ENCODE data around the gene HES2.
"Not testable (repeated sequence)": the region's sequence is repeated elsewhere in the genome, so short reads cannot be mapped to it uniquely, and the experiment has no call there.

Gene HES2

DNA sequence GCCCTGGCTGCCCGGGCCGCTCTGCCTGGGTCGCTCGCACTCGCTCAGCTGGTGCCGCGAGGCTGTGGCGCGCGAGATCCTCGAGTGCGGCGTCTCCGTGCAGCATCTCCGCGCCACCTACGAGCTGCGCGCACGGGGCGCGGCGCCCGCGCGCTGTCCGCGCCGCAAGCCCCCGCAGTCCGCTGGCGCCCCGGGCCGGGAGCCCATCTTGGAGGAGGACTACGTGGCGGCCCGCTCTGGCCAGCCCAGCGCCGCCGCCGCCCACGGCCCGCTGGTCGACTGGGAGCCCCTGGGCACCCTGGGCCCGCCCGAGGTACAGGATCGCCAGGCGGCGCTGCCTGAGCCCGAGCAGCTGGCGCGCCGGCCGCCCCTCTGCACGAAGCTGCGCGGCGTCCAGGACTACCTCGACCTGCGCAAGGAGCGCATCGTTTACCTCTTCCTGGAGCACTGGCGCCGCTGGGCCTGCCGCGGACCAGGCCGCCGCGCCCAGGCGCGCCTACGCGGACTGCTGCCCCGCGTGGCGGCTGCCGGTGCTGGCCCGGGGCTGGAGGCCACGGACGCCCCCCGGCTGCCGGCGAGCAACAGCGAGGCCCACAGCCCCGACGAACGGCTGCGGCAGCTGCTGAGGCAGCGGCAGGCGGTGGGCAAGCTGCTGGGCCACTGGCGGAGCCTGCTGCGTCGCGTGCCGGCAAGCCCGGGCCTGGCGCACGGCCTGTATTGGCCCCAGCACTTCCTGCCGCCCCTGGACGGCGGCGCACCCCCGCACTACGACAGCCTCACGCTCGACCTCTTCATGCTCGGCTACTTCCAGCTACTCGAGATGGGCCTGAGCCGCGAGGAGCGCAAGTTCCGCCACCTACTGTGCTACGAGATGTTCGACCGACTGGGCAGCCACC is 35.4 kb upstream of the HES2 start:
- no peak for DNase-seq (ENCODE audit: low read depth in 2 of 2, low spot score in 1 of 2)

DNA sequence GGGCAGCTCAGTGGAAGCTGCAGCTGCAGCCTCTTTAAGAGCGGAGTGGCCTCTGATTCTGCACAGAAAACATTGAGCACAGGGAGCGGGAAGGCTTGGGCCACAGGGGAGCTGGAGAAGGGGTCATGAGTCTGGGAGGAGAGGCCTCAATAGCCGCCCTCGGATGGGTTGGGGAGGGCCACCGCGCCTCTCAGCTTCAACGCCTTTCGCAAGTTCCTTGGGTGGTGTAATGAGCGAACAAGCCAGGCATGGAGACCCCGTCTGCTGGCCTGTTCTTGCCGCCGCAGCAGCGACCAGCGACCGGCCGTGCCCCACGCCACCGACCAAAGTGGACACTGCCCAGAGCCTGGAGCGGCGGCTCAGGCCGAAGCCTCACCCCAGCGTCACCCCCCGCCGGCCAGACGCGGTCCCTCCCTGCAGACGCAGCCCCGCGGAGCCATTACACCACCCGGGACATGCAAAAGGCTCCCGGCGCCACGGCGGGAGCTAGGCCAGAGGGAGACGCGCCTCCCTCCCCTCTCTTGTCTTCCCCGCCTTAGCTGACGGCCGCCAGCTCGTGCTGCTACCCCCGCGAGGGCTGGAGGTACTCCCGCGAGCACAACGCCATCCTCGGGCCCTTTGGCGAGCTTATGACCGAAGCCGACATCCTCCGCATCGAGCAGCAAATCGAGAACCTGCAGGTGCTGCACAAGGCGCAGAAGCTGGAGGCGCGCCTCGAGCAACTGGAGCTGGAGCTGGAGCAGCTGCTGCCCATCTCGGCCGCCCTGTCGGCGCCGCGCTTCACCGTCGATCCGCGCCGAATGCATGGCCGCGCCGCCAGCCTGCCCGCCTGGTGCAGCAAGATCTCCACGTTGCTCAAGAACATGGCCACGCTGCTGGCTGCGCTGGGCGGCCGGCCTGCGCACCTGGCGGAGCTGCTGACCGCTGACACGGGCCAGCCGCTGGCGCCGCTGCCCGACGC is 34.5 kb upstream of the HES2 start:
- DNase-seq (ENCODE audit: low read depth in 2 of 2, low spot score in 1 of 2) = not testable (repeated sequence)

DNA sequence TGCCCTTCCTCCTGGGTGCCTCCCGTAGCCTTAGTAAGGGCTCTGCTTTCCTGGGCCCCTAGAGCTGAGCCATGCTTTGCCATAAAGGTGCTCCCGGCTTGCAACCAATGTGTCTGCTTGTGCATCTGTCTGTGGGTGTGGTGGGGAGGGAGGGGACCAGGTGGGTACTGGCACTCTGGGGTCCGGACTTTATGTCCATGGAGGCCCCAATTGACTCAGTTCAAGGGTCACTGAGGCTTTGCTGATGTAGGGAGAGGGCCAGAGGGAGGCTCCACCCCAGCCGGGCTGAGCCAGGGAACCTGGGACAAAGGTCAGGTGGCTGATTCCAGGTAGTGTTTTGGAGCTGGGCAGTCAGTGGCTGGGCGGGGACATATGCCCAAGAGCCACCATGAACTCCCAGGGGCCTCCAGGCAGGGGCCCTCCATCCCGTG is 31.2 kb upstream of the HES2 start:
- DNase-seq (ENCODE audit: low read depth in 2 of 2, low spot score in 1 of 2) = no peak

DNA sequence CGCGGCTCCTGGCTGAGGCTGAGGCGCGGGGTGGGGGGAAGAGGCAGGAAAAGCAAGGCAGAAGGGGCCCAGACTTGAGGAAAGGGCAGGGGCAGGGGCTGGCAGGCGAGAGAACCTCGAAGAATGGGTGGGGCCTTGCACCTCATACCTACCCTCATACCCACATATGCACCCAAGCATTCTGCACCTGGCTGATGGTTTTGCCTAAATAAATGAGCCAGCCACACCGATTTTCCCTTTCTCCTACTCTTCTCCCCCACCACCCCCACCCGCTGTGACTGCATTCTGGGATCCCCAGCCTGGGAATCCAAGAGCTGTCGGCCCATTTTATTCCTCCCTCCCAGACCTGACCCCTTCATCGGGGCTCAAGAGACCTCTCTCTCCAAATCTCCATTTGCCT is 30.8 kb upstream of the HES2 start:
- DNase-seq (ENCODE audit: low read depth in 2 of 2, low spot score in 1 of 2) = not testable (repeated sequence)

DNA sequence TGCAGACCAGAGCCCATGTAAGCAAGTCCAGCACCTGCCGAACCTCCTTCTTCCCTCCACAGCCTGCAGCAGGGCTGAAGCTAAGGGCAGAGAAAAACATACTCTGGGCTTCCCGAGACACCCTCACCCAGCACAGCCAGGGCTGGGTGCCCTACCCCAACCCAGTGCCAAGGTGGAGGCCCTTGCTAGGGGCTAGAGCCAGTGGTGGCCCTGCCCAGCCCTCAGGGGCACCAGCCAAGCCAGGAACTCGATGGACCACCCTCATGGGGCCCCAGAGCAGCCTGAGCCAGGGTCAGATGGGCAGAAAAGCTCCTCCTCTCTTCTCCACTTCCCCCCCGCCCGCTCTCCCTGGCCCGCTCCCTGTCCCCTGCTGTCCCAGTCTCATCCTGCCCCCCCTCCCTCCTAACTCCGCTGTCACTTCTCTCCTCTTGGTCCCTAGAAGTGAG is 30.3 kb upstream of the HES2 start:
- DNase-seq (ENCODE audit: low read depth in 2 of 2, low spot score in 1 of 2) = no peak

DNA sequence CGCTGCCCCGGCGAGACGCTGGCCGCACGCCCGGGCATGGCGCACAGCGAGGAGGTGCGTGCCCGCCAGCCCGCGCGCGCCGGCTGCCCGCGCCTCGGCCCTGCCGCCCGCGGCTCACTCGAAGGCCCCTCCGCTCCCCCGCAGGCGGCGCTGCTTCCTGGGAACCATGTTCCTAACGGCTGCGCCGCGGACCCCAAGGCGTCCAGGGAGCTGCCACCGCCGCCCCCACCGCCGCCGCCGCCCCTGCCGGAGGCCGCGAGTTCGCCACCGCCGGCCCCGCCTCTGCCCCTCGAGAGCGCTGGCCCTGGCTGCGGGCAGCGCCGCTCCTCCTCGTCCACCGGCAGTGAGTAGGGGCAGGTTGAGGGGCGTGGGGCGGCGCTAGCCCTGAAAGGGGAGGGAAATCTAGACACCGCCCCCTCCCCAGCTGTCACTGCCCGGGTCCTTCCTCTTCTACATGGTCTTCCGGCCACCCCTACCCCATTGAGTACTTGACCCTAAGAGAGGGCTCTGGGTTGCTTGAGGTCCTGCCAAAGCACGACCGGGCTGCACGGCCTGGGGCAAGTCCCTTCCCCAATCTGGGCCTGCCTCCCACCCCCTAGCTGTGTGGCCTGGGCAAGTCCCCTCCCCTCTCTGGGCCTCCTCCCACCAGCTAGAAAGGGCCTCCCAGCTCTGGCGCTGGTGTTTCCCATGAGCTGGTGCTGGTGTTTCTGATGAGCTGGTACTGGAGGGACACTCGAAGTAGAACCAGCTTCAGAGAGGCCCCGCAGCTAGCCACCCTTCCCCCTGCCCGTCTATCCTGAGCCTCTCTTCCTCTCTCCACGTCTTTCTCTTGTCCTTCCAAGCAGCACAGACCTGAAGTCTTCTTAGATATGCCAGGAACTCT is 29.3 kb upstream of the HES2 start:
- no peak for DNase-seq (ENCODE audit: low read depth in 2 of 2, low spot score in 1 of 2)

DNA sequence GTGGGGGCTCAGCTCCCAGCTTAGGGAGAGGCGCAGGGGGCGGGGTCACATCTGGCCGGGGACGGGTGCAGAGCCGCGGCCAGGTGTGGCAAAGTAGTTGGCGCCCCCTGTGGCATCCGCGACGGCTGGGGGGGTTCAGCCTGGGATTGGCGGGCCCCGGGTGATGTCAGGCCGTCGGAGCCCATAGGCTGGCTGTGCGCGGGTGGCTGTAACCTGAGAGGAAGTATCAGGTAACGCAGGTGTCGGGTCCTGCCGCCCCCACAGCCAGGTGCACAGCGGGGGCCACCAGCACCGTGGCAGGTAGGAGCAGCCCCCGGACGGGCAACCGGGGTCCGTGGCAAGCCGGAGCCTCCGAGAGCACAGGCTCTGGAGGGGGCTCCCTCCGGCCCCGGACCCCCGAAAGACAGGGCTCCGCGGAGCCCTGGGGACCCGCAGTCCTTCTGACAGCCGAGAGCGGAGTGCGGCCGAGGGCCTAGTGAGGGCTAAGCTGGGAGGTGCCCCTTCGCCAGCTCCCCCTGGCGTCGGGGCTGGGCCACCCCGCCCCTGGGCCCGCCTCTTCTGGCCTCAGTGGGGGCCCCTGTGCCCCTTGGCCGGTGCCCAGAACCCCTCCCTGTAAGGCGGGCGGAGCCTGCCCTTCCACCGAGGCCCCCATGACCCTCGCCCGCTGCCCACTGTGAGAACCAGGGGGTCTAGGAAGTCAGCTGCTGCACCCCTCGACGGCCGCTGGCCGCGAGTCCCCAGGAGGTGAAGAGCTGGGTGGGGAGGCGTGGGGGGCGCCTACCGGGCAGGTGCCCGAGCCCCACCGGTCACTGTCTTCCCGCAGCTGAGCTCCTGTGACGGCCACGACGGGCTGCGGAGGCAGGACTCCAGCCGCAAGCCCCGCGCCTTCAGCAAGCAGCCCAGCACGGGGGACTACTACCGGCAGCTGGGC is 28.4 kb upstream of the HES2 start:
- no peak for DNase-seq (ENCODE audit: low read depth in 2 of 2, low spot score in 1 of 2)

DNA sequence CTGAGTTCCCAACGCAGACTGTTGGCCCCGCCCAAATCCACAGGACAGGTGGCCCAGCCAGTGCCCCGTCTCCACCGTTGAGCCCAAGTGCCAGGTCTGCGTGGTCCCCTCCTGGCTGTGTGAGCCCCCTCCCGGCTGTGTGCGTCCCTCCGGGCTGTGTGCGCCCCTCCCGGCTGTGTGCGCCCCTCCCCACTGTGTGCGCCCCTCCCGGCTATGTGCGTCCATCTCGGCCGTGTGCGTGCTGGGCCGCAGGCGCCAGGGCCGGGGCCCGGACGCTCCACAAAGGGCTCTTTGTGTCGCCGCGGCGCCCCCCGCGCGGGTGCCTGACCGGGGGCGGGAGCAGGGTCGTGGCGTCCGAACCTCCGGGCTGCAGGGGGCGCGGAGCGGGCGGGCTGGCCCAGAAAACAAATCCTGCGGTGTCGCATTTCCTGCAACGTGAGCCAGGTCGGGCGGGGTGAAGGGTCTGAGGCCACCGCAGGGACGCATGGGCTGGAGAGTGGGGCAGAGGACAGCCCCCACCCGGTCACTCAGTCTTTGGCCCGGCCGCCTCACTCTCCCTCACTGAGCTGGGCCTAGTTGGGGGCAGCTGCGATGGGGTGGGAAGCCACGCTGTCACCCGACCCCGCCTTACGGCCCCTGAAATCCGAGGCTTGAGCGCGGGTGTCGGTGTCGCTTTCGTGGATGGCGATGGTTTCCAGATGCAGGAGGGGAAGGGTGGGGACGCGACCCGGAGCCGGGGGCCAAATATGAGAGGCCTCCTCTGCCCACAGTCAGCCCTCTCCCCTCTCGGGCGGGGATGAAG is 27.5 kb upstream of the HES2 start:
- no peak for DNase-seq (ENCODE audit: low read depth in 2 of 2, low spot score in 1 of 2)

DNA sequence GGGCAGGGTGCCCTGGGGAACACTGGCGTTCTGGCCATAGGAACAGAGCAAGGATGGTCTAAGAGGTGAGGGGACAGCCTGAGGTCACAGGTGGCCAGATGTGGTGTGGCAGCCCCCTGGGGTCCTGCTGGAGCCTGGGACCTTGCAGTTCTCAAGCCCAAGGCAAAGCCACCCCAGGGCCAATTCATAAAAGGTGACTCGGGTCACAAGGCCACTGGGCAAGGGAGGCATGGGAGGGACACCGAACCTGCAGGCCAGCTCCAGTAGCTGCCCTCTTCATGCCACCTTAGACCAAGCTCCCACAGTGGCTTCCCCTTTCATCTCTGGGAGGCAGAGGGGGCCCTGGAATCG is 26.9 kb upstream of the HES2 start:
- DNase-seq (ENCODE audit: low read depth in 2 of 2, low spot score in 1 of 2) = no peak

DNA sequence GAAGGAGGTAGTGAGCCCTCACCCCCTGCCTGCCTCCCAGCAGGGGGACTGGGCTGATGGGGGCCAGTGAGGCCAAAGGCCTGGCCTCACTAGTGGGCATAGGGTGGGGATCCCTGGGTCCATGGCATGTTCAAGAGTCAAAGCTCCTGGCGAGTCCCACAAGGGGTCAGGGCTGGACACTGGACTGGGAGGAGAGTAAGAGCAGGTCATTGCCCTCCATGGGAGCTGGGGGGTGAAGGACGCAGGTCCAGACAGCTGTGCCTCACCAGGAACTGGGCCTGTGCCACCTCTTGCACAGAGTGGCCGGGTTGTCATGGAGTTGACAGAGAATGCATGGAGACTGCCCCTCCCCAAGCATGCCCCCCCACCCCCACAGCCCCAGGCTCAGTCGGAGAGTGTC is 26.2 kb upstream of the HES2 start:
- not testable (repeated sequence) for DNase-seq (ENCODE audit: low read depth in 2 of 2, low spot score in 1 of 2)

DNA sequence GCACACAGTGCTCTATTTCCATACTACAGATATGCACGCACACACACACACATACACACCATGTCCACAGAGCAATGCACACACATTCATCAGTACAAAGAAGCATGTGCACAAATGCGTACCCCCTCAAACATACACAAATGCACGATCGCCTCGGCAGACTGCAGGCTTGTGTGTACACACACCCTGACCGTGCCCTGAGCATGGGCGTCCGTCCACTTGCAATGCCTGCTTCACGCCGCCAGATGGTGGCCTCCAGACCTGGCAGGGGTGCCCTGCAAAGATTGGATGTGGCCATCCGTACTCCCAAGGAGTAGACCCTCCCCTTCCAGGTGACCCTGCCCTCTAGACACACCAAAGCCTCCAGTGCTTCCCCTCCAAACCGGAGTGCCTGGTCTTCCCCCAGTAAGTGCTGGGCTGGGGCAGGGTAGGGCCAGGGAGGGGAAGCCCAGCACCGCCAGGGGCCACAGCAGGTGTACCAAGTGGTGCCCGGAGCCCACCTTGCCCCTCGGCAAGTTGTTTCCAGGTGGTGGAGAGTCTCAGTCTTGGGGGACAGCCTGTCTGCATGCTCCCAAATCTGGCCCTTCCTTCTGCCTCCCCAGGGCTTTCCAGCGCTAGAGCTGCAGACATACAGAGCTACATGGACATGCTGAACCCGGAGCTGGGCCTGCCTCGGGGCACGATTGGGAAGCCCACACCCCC is 25.5 kb upstream of the HES2 start:
- DNase-seq (ENCODE audit: low read depth in 2 of 2, low spot score in 1 of 2) = no peak

DNA sequence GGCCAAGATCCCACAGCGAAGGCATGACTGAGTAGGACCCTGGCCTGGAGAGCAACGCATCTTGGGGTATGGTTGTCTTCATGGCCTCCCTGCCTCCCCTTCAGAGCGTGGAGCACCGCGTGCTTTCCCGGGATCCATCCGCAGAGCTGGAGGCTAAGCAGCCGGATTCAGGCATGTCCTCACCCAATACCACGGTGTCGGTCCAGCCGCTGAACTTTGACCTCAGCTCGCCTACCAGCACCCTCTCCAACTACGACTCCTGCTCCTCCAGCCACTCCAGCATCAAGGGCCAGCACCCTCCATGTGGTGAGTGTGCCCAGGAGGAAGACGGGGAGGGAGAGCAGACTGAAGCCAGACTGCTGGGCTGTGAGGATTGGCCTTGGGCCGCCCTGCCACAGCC is 24.7 kb upstream of the HES2 start:
- no peak for DNase-seq (ENCODE audit: low read depth in 2 of 2, low spot score in 1 of 2)

DNA sequence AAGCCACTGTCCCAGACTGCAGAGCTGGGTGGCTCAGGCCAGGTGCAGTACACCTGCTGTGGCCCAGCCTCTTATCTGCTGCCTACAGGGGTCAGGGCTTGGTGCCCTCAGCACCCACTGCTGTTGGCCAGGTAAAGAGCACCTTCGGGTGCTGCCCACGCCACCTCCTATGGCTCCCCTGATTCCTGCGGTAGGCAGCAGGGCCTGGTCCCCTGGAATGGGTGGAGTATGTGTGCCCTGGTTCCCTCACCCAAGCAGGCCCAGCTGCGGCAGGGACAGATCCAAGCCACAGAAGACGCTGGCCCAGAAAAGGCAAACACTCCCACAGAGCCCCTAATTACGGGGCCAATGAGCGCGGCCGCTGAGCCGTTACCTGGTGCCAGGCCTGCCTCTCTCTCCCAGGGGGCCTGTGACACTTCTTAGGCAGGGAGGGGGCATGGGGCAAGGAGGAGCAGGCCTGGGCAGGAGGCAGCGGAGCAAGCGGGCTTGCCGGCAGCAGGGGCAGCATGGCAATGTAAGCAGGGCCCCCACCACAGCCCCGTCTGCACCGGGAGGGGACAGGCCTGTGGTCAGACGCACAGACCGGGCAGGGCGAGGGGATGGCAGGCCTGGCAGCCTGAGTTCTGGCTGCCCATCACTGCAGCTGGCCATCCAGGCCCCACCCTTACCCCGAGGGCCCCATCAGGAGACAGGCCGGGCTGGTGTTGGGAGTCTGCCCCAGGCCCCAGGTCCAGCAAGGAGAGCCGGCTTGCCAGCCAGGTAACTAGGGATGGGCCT is 23.8 kb upstream of the HES2 start:
- DNase-seq (ENCODE audit: low read depth in 2 of 2, low spot score in 1 of 2) = no peak

DNA sequence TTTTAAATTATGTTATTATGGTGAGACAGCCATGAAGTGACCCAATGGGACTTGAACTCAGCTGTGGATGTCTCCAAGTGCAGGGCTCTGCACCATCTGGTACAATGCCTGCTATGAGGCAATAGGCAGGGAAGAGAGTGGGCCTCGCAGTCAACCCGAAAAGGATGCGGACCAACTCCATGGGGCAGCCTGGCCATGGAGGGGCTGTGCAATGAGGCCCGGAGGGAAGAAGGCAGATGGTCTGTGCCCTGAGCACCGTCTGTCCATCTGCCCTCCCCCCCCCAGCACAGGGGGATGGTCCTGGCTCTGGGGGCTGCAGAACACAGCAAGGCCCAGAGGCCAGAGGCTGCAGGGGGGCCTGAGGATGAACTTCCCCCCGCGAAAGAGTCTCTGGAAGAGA is 21.9 kb upstream of the HES2 start:
- DNase-seq (ENCODE audit: low read depth in 2 of 2, low spot score in 1 of 2) = no peak

DNA sequence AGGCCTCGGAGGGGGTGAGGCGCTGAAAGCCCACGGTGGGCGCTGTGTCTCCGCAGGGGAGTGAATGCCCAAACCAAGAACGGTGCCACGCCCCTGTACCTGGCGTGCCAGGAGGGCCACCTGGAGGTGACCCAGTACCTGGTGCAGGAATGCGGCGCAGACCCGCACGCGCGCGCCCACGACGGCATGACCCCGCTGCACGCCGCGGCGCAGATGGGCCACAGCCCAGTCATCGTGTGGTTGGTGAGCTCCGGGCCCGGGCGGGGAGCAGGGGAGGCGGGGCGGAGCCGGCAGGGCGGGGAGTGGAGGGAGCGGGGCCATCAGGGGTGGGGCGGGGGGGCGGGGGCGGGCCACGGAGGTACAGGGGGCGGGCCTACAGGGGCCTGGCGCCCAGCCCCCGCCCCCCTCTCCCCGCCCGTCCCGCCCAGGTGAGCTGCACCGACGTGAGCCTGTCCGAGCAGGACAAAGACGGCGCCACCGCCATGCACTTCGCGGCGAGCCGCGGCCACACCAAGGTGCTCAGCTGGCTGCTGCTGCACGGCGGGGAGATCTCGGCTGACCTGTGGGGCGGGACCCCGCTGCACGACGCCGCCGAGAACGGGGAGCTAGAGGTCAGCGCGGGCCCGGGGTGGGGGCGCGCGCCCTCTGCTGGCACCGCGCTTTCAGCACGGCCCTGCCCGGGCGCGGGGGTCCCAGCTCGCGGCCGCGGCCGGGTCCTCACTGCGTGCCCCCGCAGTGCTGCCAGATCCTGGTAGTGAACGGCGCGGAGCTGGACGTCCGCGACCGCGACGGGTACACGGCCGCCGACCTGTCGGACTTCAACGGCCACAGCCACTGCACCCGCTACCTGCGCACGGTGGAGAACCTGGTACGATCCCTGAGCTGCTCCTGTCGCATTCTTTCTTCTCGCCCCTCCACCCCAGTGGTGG is 20.7 kb upstream of the HES2 start:
- peak in 1 of 2 donors; percentile 53 for DNase-seq (ENCODE audit: low read depth in 2 of 2, low spot score in 1 of 2)

DNA sequence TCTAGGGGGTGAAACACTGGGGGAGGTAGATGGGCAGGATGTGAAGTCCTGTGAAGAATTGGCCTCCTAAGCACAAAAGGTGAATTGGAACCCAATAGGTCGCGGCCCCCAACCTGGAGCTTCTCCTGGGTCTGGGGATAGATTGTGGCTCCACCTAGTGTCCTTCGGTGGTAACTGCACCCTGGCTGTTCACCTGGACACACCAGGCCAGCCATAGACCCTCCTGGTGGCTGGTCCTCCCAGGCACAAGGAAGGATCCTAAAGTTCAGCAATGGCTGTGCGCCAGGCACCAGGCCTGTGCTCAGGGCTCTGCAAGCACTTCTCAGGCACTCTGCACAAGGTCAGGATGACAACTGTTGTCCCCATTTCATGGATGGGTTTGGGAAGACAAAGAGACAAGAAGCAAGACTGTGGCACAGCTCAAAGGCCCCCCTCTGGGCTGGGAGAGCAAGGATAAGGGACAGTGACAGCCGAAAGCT is 18.4 kb upstream of the HES2 start:
- peak; percentile 41 to 52 for DNase-seq (ENCODE audit: low read depth in 2 of 2, low spot score in 1 of 2)
